Upper lobe of left lung (tissue), 4 donors: Measurements from ENCODE around the gene SFT2D2.

ENCODE experiments used
- CTCF ChIP-seq, 6 experiments: fragments of 450-650 bp in 4 of 6; fragments of 200-600 bp in 2 of 6; sonication (generic) in 2 of 6; IDR thresholded peaks; one replicate each; pipeline ENCODE4 v1.5.1; 2016 to 2019; ENCODE audit warnings: antibody characterized with exemption in 6 of 6
- POLR2A ChIP-seq, 4 donors: fragments of 450-650 bp; IDR thresholded peaks; one replicate each; pipeline ENCODE4 v1.5.1; 2016 to 2017; ENCODE audit warnings: antibody characterized with exemption in 4 of 4, mild to moderate bottlenecking in 2 of 4
- POLR2AphosphoS5 ChIP-seq, 2 donors: sonication (generic); formaldehyde crosslinking; IDR thresholded peaks; one replicate each; pipeline ENCODE4 v1.5.1; 2017; ENCODE audit warnings: antibody characterized with exemption in 2 of 2

GRCh38 chr1:168234846-168235547, 9.2 kb downstream of the SFT2D2 start:
- TF ChIP-seq CTCF (IDR thresholded peaks at IDR 0.05) (peak; percentile 23 to 52 (median 42)), POLR2AphosphoS5 (IDR thresholded peaks at IDR 0.05) (no peak), POLR2A (IDR thresholded peaks at IDR 0.05) (no peak)
